HepG2 (cell line): ENCODE data around the gene PKLR. TPM values are rescaled to one million over a fixed set of nuclear protein-coding genes. Genes with fewer than 3 reads are reported as not detected.

Experiments used
- ARID3A ChIP-seq: IDR thresholded peaks from 2 replicates; pipeline ENCODE4 v1.6.1; 2012; ENCODE audit warnings: low read depth, low read length, improper control_type of control experiment
- CENPT ChIP-seq: sonication (generic); formaldehyde crosslinking; IDR thresholded peaks from 2 replicates; pipeline ENCODE4 v1.8.0; 2022; ENCODE audit warnings: low read depth, mild to moderate bottlenecking, moderate library complexity, missing genetic modification reagents
- FOXJ3 ChIP-seq: sonication (generic); formaldehyde crosslinking; IDR thresholded peaks from 2 replicates; pipeline ENCODE4 v1.4.0; 2020; ENCODE audit warnings: missing genetic modification reagents, mild to moderate bottlenecking, borderline replicate concordance
- FOXP1 ChIP-seq, 2 experiments: fragments of 450-650 bp in 1 of 2; IDR thresholded peaks; 2 replicates each; pipeline ENCODE4 v1.6.1; 2017 to 2018; ENCODE audit warnings: antibody characterized with exemption in 1 of 2
- IRF2 ChIP-seq: IDR thresholded peaks from 2 replicates; pipeline ENCODE4 v1.6.1; 2018; ENCODE audit warnings: missing genetic modification reagents, missing compliant biosample characterization
- KDM3A ChIP-seq: IDR thresholded peaks from 2 replicates; pipeline ENCODE4 v1.6.1; 2018; ENCODE audit warnings: low read depth, missing compliant biosample characterization
- KDM5B ChIP-seq: sonication (generic); formaldehyde crosslinking; IDR thresholded peaks from 2 replicates; pipeline ENCODE4 v1.4.0; 2020; ENCODE audit warnings: missing genetic modification reagents, mild to moderate bottlenecking, borderline replicate concordance
- KLF12 ChIP-seq: sonication (generic); formaldehyde crosslinking; IDR thresholded peaks from 2 replicates; pipeline ENCODE4 v1.4.0; 2020; ENCODE audit warnings: missing genetic modification reagents, borderline replicate concordance
- KMT2A ChIP-seq: sonication (generic); formaldehyde crosslinking; IDR thresholded peaks from 2 replicates; pipeline ENCODE4 v1.4.0; 2020; ENCODE audit warnings: missing genetic modification reagents
- MED1 ChIP-seq: sonication (generic); formaldehyde crosslinking; IDR thresholded peaks from 2 replicates; pipeline ENCODE4 v1.4.0; 2020; ENCODE audit warnings: missing genetic modification reagents
- NFIB ChIP-seq: sonication (generic); formaldehyde crosslinking; IDR thresholded peaks from 2 replicates; pipeline ENCODE4 v1.9.0; 2021; ENCODE audit warnings: missing genetic modification reagents, mild to moderate bottlenecking, borderline replicate concordance
- PHF20 ChIP-seq: sonication (generic); formaldehyde crosslinking; IDR thresholded peaks from 2 replicates; pipeline ENCODE4 v1.5.0; 2020; ENCODE audit warnings: mild to moderate bottlenecking, missing genetic modification reagents
- PHF8 ChIP-seq: sonication (generic); formaldehyde crosslinking; IDR thresholded peaks from 2 replicates; pipeline ENCODE4 v1.5.0; 2020; ENCODE audit warnings: missing genetic modification reagents
- SPEN ChIP-seq: sonication (generic); formaldehyde crosslinking; IDR thresholded peaks from 2 replicates; pipeline ENCODE4 v1.5.1; 2020; ENCODE audit warnings: low read depth, mild to moderate bottlenecking, missing genetic modification reagents
- TGIF2 ChIP-seq: IDR thresholded peaks from 2 replicates; pipeline ENCODE4 v1.6.1; 2016; ENCODE audit warnings: control low read depth, missing compliant biosample characterization
- THAP11 ChIP-seq: IDR thresholded peaks from 2 replicates; pipeline ENCODE4 v1.6.1; 2016; ENCODE audit warnings: missing biosample characterization, missing genetic modification reagents
- TSC22D2 ChIP-seq: sonication (generic); formaldehyde crosslinking; IDR thresholded peaks from 2 replicates; pipeline ENCODE4 v1.5.1; 2020; ENCODE audit warnings: missing genetic modification reagents, mild to moderate bottlenecking, borderline replicate concordance
- WIZ ChIP-seq: sonication (generic); formaldehyde crosslinking; IDR thresholded peaks from 2 replicates; pipeline ENCODE4 v1.5.1; 2020; ENCODE audit warnings: mild to moderate bottlenecking, missing genetic modification reagents
- YEATS2 ChIP-seq: sonication (generic); formaldehyde crosslinking; IDR thresholded peaks from 2 replicates; pipeline ENCODE4 v1.4.0; 2020; ENCODE audit warnings: missing genetic modification reagents, borderline replicate concordance
- ZNF225 ChIP-seq: sonication (generic); formaldehyde crosslinking; IDR thresholded peaks from 2 replicates; pipeline ENCODE4 v1.4.0; 2020; ENCODE audit warnings: mild to moderate bottlenecking, missing genetic modification reagents
- ZNF350 ChIP-seq: sonication (generic); formaldehyde crosslinking; IDR thresholded peaks from 2 replicates; pipeline ENCODE4 v1.4.0; 2020; ENCODE audit warnings: mild to moderate bottlenecking, low read depth, missing genetic modification reagents, borderline replicate concordance
- ZNF850 ChIP-seq: sonication (generic); formaldehyde crosslinking; conservative IDR thresholded peaks from 2 replicates; pipeline ENCODE4 v1.9.0; 2021; ENCODE audit warnings: mild to moderate bottlenecking, missing genetic modification reagents
- ZSCAN21 ChIP-seq: sonication (generic); formaldehyde crosslinking; IDR thresholded peaks from 2 replicates; pipeline ENCODE4 v1.8.0; 2022; ENCODE audit warnings: mild to moderate bottlenecking, missing genetic modification reagents, moderate library complexity, borderline replicate concordance
- polyA plus RNA-seq, 8 experiments: library from polyadenylated mRNA; depleted of rRNA in 3 of 8; stranded (reverse) in 7 of 8; unstranded in 1 of 8; fragments of >200 nt; fragmentation: Illumina TruSeq in 4 of 8; extraction: Trizol in 4 of 8; gene quantifications; 2 replicates each; pipeline versions ENCODE4 v1.2.1 to v1.2.3, GENCODE V29; 2011 to 2016; ENCODE audit warnings: low read depth in 4 of 8, missing spikeins in 1 of 8, mixed read lengths in 1 of 8; ENCODE audit not compliant: insufficient read depth in 1 of 8
- total RNA-seq, 5 experiments: library from RNA; depleted of rRNA; stranded (reverse); fragments of >200 nt; fragmentation: Illumina TruSeq; extraction: Trizol; gene quantifications; 2 replicates each; pipeline ENCODE4 v1.2.3, GENCODE V29; 2016; ENCODE audit warnings: low read depth in 1 of 5
- TF ChIP-seq, protein P1 (sequence below): sonication (generic); formaldehyde crosslinking; IDR thresholded peaks from 2 replicates; pipeline ENCODE4 v1.4.0; 2020; ENCODE audit warnings: missing genetic modification reagents
- TF ChIP-seq, protein P2 (sequence below): sonication (generic); formaldehyde crosslinking; IDR thresholded peaks from 2 replicates; pipeline ENCODE4 v1.4.0; 2020; ENCODE audit warnings: mild to moderate bottlenecking, low read depth, missing genetic modification reagents

Gene PKLR
- total and polyA plus RNA-seq, 2 of the 13 experiments (the other 11 are each of a cell fraction or from before 2014, with no cell fraction given): 10.3 to 29.3 TPM

DNA sequence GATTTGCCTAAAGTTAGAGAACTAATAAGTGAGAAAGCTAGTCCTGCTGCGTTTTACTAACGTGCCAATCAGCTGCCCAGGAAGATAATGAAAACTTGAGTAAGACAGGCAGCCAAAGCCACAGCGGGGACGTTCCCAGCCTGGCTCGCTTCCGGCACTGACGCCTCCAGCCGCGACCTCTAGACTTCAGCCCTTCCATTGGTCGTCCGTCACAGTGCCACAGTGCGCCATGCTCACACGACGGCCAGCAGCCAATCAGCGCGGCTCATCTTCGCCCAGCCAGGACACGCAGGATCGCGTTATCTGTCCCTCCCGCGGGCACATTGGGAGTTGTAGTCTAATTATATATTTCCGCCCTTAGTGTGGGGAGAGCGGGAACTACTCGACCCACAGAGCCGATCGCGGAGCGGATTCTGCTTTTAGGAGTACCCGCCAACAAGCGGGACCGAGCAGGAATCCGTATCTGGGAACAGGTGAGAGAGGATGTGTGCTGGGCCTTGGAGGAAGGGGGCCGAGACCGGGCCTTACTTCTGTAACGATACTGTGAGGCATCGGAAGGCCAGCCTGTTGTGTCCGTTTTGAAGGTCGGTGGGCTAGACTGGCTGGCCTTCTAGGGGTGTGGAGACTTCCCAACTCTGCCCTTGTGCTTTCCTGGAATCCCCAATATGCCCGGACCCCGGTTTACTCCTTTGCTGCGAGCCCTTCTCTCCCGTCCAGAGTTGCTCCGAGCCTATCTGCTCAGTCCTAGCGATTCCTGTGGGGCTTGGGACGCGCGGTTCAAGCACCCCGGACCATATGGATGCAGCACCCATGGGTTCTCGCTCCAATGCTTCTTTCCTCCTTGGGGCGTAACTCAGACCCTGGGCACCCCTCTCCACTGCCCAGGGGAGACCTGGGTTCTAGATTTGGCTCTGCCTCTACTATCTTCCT, 7.5 kb upstream of the PKLR start, which contains the start of gene FDPS (continued):
- TF ChIP-seq ARID3A (0 out of 2 replicates have a peak, but pooled peaks have one; percentile 40), KLF12 (peak; percentile 72), SPEN (CRISPR knock-in tag) (peak; percentile 88), CENPT (CRISPR knock-in tag) (0 out of 2 replicates have a peak, but pooled peaks have one; percentile 19), MED1 (peak; percentile 87), PHF20 (CRISPR knock-in tag) (peak; percentile 78), WIZ (CRISPR knock-in tag) (peak; percentile 41; the same call in 1 of the 2 replicates), PHF8 (peak; percentile 73), NFIB (CRISPR knock-in tag) (no peak), KDM5B (CRISPR knock-in tag) (peak; percentile 16; the same call in 1 of the 2 replicates), FOXJ3 (CRISPR knock-in tag) (peak; percentile 58; the same call in 1 of the 2 replicates), TSC22D2 (0 out of 2 replicates have a peak, but pooled peaks have one; percentile 20), YEATS2 (peak; percentile 90), THAP11 (CRISPR knock-in tag) (peak; percentile 99), TGIF2 (peak; percentile 66), ZNF350 (peak; percentile 34; the same call in 1 of the 2 replicates), ZNF225 (CRISPR knock-in tag) (0 out of 2 replicates have a peak, but pooled peaks have one; percentile 30), KMT2A (0 out of 2 replicates have a peak, but pooled peaks have one; percentile 42), KDM3A (CRISPR knock-in tag) (peak; percentile 38; the same call in 1 of the 2 replicates), ZSCAN21 (CRISPR knock-in tag) (peak; percentile 29; the same call in 1 of the 2 replicates), ZNF850 (CRISPR knock-in tag) (no peak), FOXP1 (IDR thresholded peaks at IDR 0.05) (no peak), FOXP1 (CRISPR knock-in tag; IDR thresholded peaks at IDR 0.05) (peak; percentile 24; the same call in 1 of the 2 replicates), IRF2 (CRISPR knock-in tag) (peak; percentile 88)
- TF ChIP-seq, protein P1, sequence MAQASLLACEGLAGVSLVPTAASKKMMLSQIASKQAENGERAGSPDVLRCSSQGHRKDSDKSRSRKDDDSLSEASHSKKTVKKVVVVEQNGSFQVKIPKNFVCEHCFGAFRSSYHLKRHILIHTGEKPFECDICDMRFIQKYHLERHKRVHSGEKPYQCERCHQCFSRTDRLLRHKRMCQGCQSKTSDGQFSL (CRISPR knock-in tag): no peak
- TF ChIP-seq, protein P2, sequence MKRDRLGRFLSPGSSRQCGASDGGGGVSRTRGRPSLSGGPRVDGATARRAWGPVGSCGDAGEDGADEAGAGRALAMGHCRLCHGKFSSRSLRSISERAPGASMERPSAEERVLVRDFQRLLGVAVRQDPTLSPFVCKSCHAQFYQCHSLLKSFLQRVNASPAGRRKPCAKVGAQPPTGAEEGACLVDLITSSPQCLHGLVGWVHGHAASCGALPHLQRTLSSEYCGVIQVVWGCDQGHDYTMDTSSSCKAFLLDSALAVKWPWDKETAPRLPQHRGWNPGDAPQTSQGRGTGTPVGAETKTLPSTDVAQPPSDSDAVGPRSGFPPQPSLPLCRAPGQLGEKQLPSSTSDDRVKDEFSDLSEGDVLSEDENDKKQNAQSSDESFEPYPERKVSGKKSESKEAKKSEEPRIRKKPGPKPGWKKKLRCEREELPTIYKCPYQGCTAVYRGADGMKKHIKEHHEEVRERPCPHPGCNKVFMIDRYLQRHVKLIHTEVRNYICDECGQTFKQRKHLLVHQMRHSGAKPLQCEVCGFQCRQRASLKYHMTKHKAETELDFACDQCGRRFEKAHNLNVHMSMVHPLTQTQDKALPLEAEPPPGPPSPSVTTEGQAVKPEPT (CRISPR knock-in tag): peak; percentile 24; the same call in 1 of the 2 replicates
